Endothelial cell of umbilical vein (primary cell): ENCODE results near the gene ARHGEF16. TPM values are rescaled to one million over a fixed set of nuclear protein-coding genes. Genes with fewer than 3 reads are reported as not detected.

Experiments
- BruUV-seq: library from RNA; stranded (reverse); fragments of 400-500 nt; replicated peaks from 2 replicates; lab custom pipeline; 2021; lab: Mats Ljungman, UMichigan
- CTCF ChIA-PET: fragments of 300-600, 350-600 bp; sonication (Branson Sonifier 250); formaldehyde crosslinking; loops from one replicate; lab custom pipeline; 2021; ENCODE audit warnings: antibody characterized with exemption, inconsistent platforms; lab: Charles Lee
- POLR2A ChIA-PET: fragments of 300-600, 350-600 bp; sonication (Branson Sonifier 250); formaldehyde crosslinking; loops from one replicate; lab custom pipeline; 2021; ENCODE audit warnings: antibody characterized with exemption, inconsistent platforms; lab: Charles Lee
- DNase-seq: peaks from one replicate; pipeline ENCODE4 v3.0.0-alpha.2; 2011; ENCODE audit warnings: low read depth, low spot score
- FAIRE-seq: peaks from 2 replicates; lab custom pipeline; 2011; peaks lifted over from hg19 to GRCh38; lab: Jason Lieb, UNC
- H2AFZ ChIP-seq: 2 replicates; pipeline ENCODE4 v1.6.0; 2012; ENCODE audit warnings: low read depth, low read length, control low read depth, inconsistent platforms
- H3K27ac ChIP-seq: 2 replicates; pipeline ENCODE4 v1.5.1; 2011; ENCODE audit warnings: low read depth, mild to moderate bottlenecking, control low read depth, low read length, moderate library complexity; ENCODE audit not compliant: insufficient read depth
- H3K27me3 ChIP-seq, 2 experiments: 2 replicates each; pipeline versions ENCODE4 v1.6.0 to v1.6.1; 2011; ENCODE audit warnings: low read length in 2 of 2, mixed read lengths in 1 of 2; ENCODE audit not compliant: control insufficient read depth in 2 of 2, insufficient read depth in 2 of 2
- H3K36me3 ChIP-seq, 2 experiments: 2 replicates in 1 of 2; 3 replicates in 1 of 2; pipeline ENCODE4 v1.5.1; 2011; ENCODE audit warnings: low read length in 2 of 2, mild to moderate bottlenecking in 1 of 2, moderate library complexity in 1 of 2; ENCODE audit not compliant: control insufficient read depth in 2 of 2, insufficient read depth in 2 of 2; ENCODE audit errors: extremely low read depth in 1 of 2
- H3K4me1 ChIP-seq: 3 replicates; pipeline ENCODE4 v1.5.1; 2011; ENCODE audit warnings: mild to moderate bottlenecking, low read length; ENCODE audit not compliant: control insufficient read depth, insufficient read depth; ENCODE audit errors: extremely low read depth
- H3K4me2 ChIP-seq: 2 replicates; pipeline ENCODE4 v1.6.1; 2011; ENCODE audit warnings: low read length, control low read depth, mixed read lengths; ENCODE audit not compliant: insufficient read depth
- H3K4me3 ChIP-seq, 3 experiments: fragments of 200-600 bp in 1 of 3; sonication (generic), shearing (Covaris generic) in 1 of 3; replicated peaks in 1 of 3; 2 replicates each; pipeline ENCODE4 v1.5.1; 2011 to 2016; ENCODE audit warnings: control low read depth in 3 of 3, low read length in 3 of 3, mild to moderate bottlenecking in 2 of 3, inconsistent platforms in 1 of 3, low read depth in 1 of 3, moderate library complexity in 1 of 3; ENCODE audit not compliant: insufficient read depth in 1 of 3
- H3K79me2 ChIP-seq: 2 replicates; pipeline ENCODE4 v1.6.0; 2012; ENCODE audit warnings: low read length, inconsistent platforms; ENCODE audit not compliant: control insufficient read depth, insufficient read depth
- H3K9ac ChIP-seq: replicated peaks from 2 replicates; pipeline ENCODE3; 2011; ENCODE audit warnings: low read length, control low read depth; ENCODE audit not compliant: insufficient read depth; ENCODE audit errors: extremely low read depth
- H3K9me1 ChIP-seq: replicated peaks from 3 replicates; pipeline ENCODE4 v1.6.0; 2011; ENCODE audit warnings: mild to moderate bottlenecking, low read length; ENCODE audit not compliant: control insufficient read depth, insufficient read depth; ENCODE audit errors: extremely low read depth
- H3K9me3 ChIP-seq: replicated peaks from 2 replicates; pipeline ENCODE4 v1.5.1; 2012; ENCODE audit warnings: low read length, inconsistent platforms; ENCODE audit not compliant: control insufficient read depth, insufficient read depth
- H4K20me1 ChIP-seq: replicated peaks from 2 replicates; pipeline ENCODE3; 2011; ENCODE audit warnings: mild to moderate bottlenecking, low read length; ENCODE audit not compliant: control insufficient read depth, insufficient read depth; ENCODE audit errors: extremely low read depth
- EZH2 ChIP-seq: IDR thresholded peaks from 2 replicates; pipeline ENCODE4 v1.6.1; 2012; ENCODE audit warnings: borderline replicate concordance, low read depth, mild to moderate bottlenecking, moderate library complexity, low read length, inconsistent platforms; ENCODE audit not compliant: severe bottlenecking
- FOS ChIP-seq: IDR thresholded peaks from 2 replicates; pipeline ENCODE4 v1.6.1; 2011; ENCODE audit warnings: mild to moderate bottlenecking, low read length, moderate library complexity, borderline replicate concordance; ENCODE audit not compliant: insufficient read depth
- GATA2 ChIP-seq: IDR thresholded peaks from 2 replicates; pipeline ENCODE4 v1.7.0; 2011; ENCODE audit warnings: low read depth, mild to moderate bottlenecking, moderate library complexity, mixed read lengths, low read length; ENCODE audit not compliant: insufficient read length, insufficient read depth
- JUN ChIP-seq: IDR thresholded peaks from 2 replicates; pipeline ENCODE4 v1.6.1; 2011; ENCODE audit warnings: borderline replicate concordance, low read depth; ENCODE audit not compliant: insufficient read length, insufficient read depth
- POLR2A ChIP-seq: IDR thresholded peaks from 2 replicates; pipeline ENCODE4 v1.6.1; 2012; ENCODE audit warnings: low read depth, mild to moderate bottlenecking, control low read depth, low read length
- POLR2AphosphoS5 ChIP-seq: IDR thresholded peaks from 2 replicates; pipeline ENCODE4 v1.6.1; 2012; ENCODE audit warnings: low read depth, mild to moderate bottlenecking, control low read depth, low read length, moderate library complexity; ENCODE audit not compliant: insufficient read depth
- dilution Hi-C: fragments of 300-500 bp; cut with MboI; formaldehyde crosslinking; loops from one replicate; pipeline ENCODE4 v1.15.0; 2019; ENCODE audit warnings: low sequenced_read_pairs; ENCODE audit not compliant: extremely low pct_ligation_motif_present
- intact Hi-C: fragments of 100-400 bp; cut with micrococcal nuclease; formaldehyde crosslinking; loops from one replicate; pipeline ENCODE4 v1.10.0; 2022
- polyA plus RNA-seq, 4 experiments: library from polyadenylated mRNA; depleted of rRNA in 3 of 4; stranded (reverse) in 3 of 4; unstranded in 1 of 4; fragments of >200 nt; gene quantifications; 2 replicates each; pipeline versions ENCODE4 v1.2.1 to v1.2.3, GENCODE V29; 2011 to 2012; ENCODE audit warnings: missing spikeins in 1 of 4
- total RNA-seq: library from RNA; stranded (reverse); gene quantifications from 2 replicates; pipeline ENCODE4 v1.2.3, GENCODE V29; 2021
- TF ChIP-seq, protein P1 (sequence below), 2 donors: IDR thresholded peaks; 1 replicate in 1 of 2; 2 replicates in 1 of 2; pipeline ENCODE4 v1.5.1; 2011; ENCODE audit warnings: low read length in 2 of 2, mild to moderate bottlenecking in 2 of 2, moderate library complexity in 2 of 2, control low read depth in 1 of 2, inconsistent platforms in 1 of 2, low read depth in 1 of 2; ENCODE audit not compliant: insufficient read depth in 1 of 2; ENCODE audit errors: extremely low read depth in 1 of 2
- TF ChIP-seq, protein P2 (sequence below): IDR thresholded peaks from 2 replicates; pipeline ENCODE4 v1.6.1; 2011; ENCODE audit not compliant: insufficient read depth, insufficient read length

The ARHGEF16 gene
- total and polyA plus RNA-seq, 2 donors (not counting 3 experiments of a cell fraction or from before 2014, with no cell fraction given) = 0.52 to 1.3 TPM

DNA sequence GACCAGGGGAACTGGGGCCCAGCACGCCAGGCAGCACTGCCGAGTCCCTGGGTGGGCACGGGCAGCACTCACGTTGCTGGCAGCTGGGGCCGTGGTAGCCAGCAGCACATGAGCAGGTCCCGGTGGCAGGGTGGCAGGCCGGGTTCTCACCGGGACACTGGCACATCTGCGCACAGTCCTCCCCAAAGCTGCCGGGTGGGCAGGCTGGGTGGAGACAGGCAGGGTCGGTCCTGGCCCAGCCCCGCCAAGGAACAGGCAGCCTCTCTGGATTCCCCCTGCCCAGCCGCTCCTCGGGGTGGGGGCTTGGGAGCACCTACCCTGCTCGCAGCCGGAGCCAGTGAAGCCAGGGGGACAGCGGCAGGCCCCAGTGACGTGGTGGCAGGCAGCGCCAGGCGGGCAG, 42.5 kb downstream of the ARHGEF16 start:
- Histone ChIP-seq H3K79me2 (no peaks in the 10 kb centered on the region), H3K4me2 (no peak overlapping the region), H4K20me1 (no peaks in the 10 kb centered on the region), H3K27me3 (no peaks in the 10 kb centered on the region), H3K36me3 (no peaks in the 10 kb centered on the region), H3K9me1 (no peaks in the 10 kb centered on the region), H2AFZ (no peak overlapping the region), H3K9me3 (no peaks in the 10 kb centered on the region), H3K9ac (no peak overlapping the region), H3K27ac (no peak overlapping the region), H3K4me3 (no peak overlapping the region), H3K4me1 (no peaks in the 10 kb centered on the region)
- FAIRE-seq = no peak
- TF ChIP-seq FOS (no peak), GATA2 (no peak), POLR2A (no peak), EZH2 (no peak), POLR2AphosphoS5 (no peak), JUN (no peak)
- TF ChIP-seq, protein P1, sequence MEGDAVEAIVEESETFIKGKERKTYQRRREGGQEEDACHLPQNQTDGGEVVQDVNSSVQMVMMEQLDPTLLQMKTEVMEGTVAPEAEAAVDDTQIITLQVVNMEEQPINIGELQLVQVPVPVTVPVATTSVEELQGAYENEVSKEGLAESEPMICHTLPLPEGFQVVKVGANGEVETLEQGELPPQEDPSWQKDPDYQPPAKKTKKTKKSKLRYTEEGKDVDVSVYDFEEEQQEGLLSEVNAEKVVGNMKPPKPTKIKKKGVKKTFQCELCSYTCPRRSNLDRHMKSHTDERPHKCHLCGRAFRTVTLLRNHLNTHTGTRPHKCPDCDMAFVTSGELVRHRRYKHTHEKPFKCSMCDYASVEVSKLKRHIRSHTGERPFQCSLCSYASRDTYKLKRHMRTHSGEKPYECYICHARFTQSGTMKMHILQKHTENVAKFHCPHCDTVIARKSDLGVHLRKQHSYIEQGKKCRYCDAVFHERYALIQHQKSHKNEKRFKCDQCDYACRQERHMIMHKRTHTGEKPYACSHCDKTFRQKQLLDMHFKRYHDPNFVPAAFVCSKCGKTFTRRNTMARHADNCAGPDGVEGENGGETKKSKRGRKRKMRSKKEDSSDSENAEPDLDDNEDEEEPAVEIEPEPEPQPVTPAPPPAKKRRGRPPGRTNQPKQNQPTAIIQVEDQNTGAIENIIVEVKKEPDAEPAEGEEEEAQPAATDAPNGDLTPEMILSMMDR (IDR thresholded peaks at IDR 0.05; ENCODE audit: extremely low read depth in 1 of 2, insufficient read depth in 1 of 2, low read depth in 1 of 2, low read length in 2 of 2) = no peak
- TF ChIP-seq, protein P2, sequence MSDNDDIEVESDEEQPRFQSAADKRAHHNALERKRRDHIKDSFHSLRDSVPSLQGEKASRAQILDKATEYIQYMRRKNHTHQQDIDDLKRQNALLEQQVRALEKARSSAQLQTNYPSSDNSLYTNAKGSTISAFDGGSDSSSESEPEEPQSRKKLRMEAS = no peak
- intact Hi-C loops = no loop called here
- DNase-seq = no peak
- dilution Hi-C loops = no loop called here
- CTCF ChIA-PET = interaction anchor here (1.3 to 1.8 kb wide), 2 partner anchors 35 to 122 kb away, joined by 3 to 7 read pairs; no protein-coding TSS in a partner anchor
- POLR2A ChIA-PET = interaction anchor here (0.5 kb wide), 1 partner anchor 1126 kb away, joined by 3 read pairs; no protein-coding TSS in a partner anchor
- BruUV-seq = no TSS peak
